GM23338 (cell line): ENCODE results near the gene DIABLO. TPM values are rescaled to one million over a fixed set of nuclear protein-coding genes. Genes with fewer than 3 reads are reported as not detected.

Experiments used
- ATAC-seq: fragments of 200-7000 bp; cut with Tn5 transposase; 3 replicates; pipeline ENCODE4 v1.9.1; 2020
- DNase-seq: peaks from one replicate; pipeline ENCODE4 v3.0.0-alpha.2; 2015; ENCODE audit warnings: low spot score
- H2AFZ ChIP-seq: fragments of 200-600 bp; sonication (generic); 2 replicates; pipeline ENCODE4 v1.8.0; 2016; ENCODE audit warnings: antibody characterized with exemption, mild to moderate bottlenecking, moderate library complexity
- H3F3A ChIP-seq: fragments of 200-600 bp; sonication (generic); replicated peaks from 2 replicates; pipeline ENCODE4 v1.8.0; 2017; ENCODE audit warnings: antibody characterized with exemption, mixed run types, low read depth
- H3K27ac ChIP-seq: fragments of 200-600 bp; sonication (generic); 2 replicates; pipeline ENCODE4 v1.6.1; 2016; ENCODE audit warnings: low read depth
- H3K27me3 ChIP-seq: fragments of 200-600 bp; sonication (generic); 2 replicates; pipeline ENCODE4 v1.8.0; 2016; ENCODE audit warnings: mild to moderate bottlenecking, mixed run types, moderate library complexity; ENCODE audit not compliant: insufficient read depth
- H3K36me3 ChIP-seq: fragments of 200-600 bp; sonication (generic); 2 replicates; pipeline ENCODE4 v1.8.0; 2016; ENCODE audit warnings: mild to moderate bottlenecking; ENCODE audit not compliant: insufficient read depth
- H3K4me1 ChIP-seq: fragments of 200-600 bp; sonication (generic); 2 replicates; pipeline ENCODE4 v1.8.0; 2016; ENCODE audit warnings: mild to moderate bottlenecking, moderate library complexity; ENCODE audit not compliant: insufficient read depth
- H3K4me2 ChIP-seq: fragments of 200-600 bp; sonication (generic); 2 replicates; pipeline ENCODE4 v1.7.1; 2017; ENCODE audit warnings: mixed run types
- H3K4me3 ChIP-seq: fragments of 200-600 bp; sonication (generic); 2 replicates; pipeline ENCODE4 v1.6.1; 2016; ENCODE audit warnings: mixed run types
- H3K79me2 ChIP-seq: fragments of 200-600 bp; sonication (generic); replicated peaks from 2 replicates; pipeline ENCODE4 v1.8.0; 2017; ENCODE audit warnings: mild to moderate bottlenecking; ENCODE audit not compliant: insufficient read depth
- H3K9me2 ChIP-seq: fragments of 200-600 bp; sonication (generic); 2 replicates; pipeline ENCODE4 v1.8.0; 2017; ENCODE audit not compliant: insufficient read depth
- H4K20me1 ChIP-seq: fragments of 200-600 bp; sonication (generic); replicated peaks from 2 replicates; pipeline ENCODE4 v1.8.0; 2017; ENCODE audit warnings: mild to moderate bottlenecking; ENCODE audit not compliant: insufficient read depth
- H3K27ac Mint-ChIP-seq: 2 replicates; pipeline ENCODE4 v1.8.0; 2020; ENCODE audit warnings: inconsistent platforms, mild to moderate bottlenecking, moderate library complexity, mixed read lengths
- H3K27me3 Mint-ChIP-seq: 3 replicates; pipeline ENCODE4 v1.8.0; 2022; ENCODE audit warnings: low read depth, mild to moderate bottlenecking, moderate library complexity, mixed read lengths, inconsistent platforms; ENCODE audit not compliant: insufficient read depth, poor library complexity
- H3K36me3 Mint-ChIP-seq: 3 replicates; pipeline ENCODE4 v1.8.0; 2021; ENCODE audit warnings: low read depth, mild to moderate bottlenecking, inconsistent platforms, moderate library complexity, mixed read lengths
- H3K4me1 Mint-ChIP-seq: 3 replicates; pipeline ENCODE4 v1.8.0; 2020; ENCODE audit warnings: mild to moderate bottlenecking, inconsistent platforms, mixed read lengths
- H3K4me3 Mint-ChIP-seq: 3 replicates; pipeline ENCODE4 v1.8.0; 2021; ENCODE audit warnings: moderate library complexity, mild to moderate bottlenecking, inconsistent platforms, mixed read lengths
- H3K9me3 Mint-ChIP-seq: 3 replicates; pipeline ENCODE4 v1.8.0; 2020; ENCODE audit warnings: moderate library complexity, mild to moderate bottlenecking, inconsistent platforms, mixed read lengths
- CREB1 ChIP-seq: fragments of 250-450 bp; sonication (Bioruptor Pico); IDR thresholded peaks from 2 replicates; pipeline ENCODE4 v1.5.0; 2020; ENCODE audit warnings: low read depth, mild to moderate bottlenecking, moderate library complexity
- EZH2 ChIP-seq: fragments of 200-600 bp; sonication (generic); IDR thresholded peaks from one replicate; pipeline ENCODE4 v1.8.0; 2017; ENCODE audit warnings: antibody characterized with exemption, mild to moderate bottlenecking, low read depth; ENCODE audit not compliant: unreplicated experiment
- EZH2phosphoT487 ChIP-seq: fragments of 200-600 bp; sonication (generic); IDR thresholded peaks from one replicate; pipeline ENCODE4 v1.8.1; 2018; ENCODE audit warnings: antibody characterized with exemption; ENCODE audit not compliant: unreplicated experiment
- JUNB ChIP-seq: IDR thresholded peaks from one replicate; pipeline ENCODE4 v1.6.1; 2016; ENCODE audit warnings: antibody characterized with exemption; ENCODE audit not compliant: unreplicated experiment
- NANOG ChIP-seq: IDR thresholded peaks from 2 replicates; pipeline ENCODE4 v1.6.1; 2016; ENCODE audit warnings: antibody characterized with exemption, borderline replicate concordance
- POLR2AphosphoS5 ChIP-seq: IDR thresholded peaks from 2 replicates; pipeline ENCODE4 v1.6.1; 2016; ENCODE audit warnings: antibody characterized with exemption, low read depth
- REST ChIP-seq: IDR thresholded peaks from one replicate; pipeline ENCODE4 v1.6.1; 2018; ENCODE audit warnings: antibody characterized with exemption; ENCODE audit not compliant: unreplicated experiment
- STAT1 ChIP-seq: IDR thresholded peaks from one replicate; pipeline ENCODE4 v1.6.1; 2016; ENCODE audit warnings: antibody characterized with exemption; ENCODE audit not compliant: unreplicated experiment
- ZNF114 ChIP-seq: fragments of 250-450 bp; sonication (Bioruptor Pico); IDR thresholded peaks from 2 replicates; pipeline ENCODE4 v1.5.0; 2020; ENCODE audit warnings: mild to moderate bottlenecking, moderate library complexity
- ZNF331 ChIP-seq: fragments of 250-450 bp; sonication (Bioruptor Pico); IDR thresholded peaks from 2 replicates; pipeline ENCODE4 v1.5.0; 2020; ENCODE audit warnings: low read depth, mild to moderate bottlenecking, moderate library complexity
- ZNF462 ChIP-seq: fragments of 250-450 bp; sonication (Bioruptor Pico); IDR thresholded peaks from 2 replicates; pipeline ENCODE4 v1.5.0; 2020; ENCODE audit warnings: mild to moderate bottlenecking, moderate library complexity
- polyA plus RNA-seq: library from polyadenylated mRNA; unstranded; fragments of >200 nt; fragmentation: Nextera tagmentation; extraction: Ambion mirVana; gene quantifications from 2 replicates; pipeline ENCODE4 v1.2.1, GENCODE V29; 2016
- total RNA-seq: library from RNA; depleted of rRNA; stranded (reverse); fragments of >200 nt; shearing (Covaris generic); gene quantifications from 2 replicates; pipeline ENCODE4 v1.2.3, GENCODE V29; 2014
- TF ChIP-seq, protein P1 (sequence below), 2 experiments: fragments of 200-600 bp in 1 of 2; sonication (generic) in 1 of 2; conservative IDR thresholded peaks; 2 replicates each; pipeline versions ENCODE4 v1.5.1 to v1.6.1; 2016 to 2017; ENCODE audit warnings: antibody characterized with exemption in 2 of 2, low read depth in 2 of 2, mild to moderate bottlenecking in 2 of 2, moderate library complexity in 1 of 2
- TF ChIP-seq, protein P2 (sequence below): IDR thresholded peaks from 2 replicates; pipeline ENCODE4 v1.6.1; 2016; ENCODE audit warnings: antibody characterized with exemption

The DIABLO gene
- total and polyA plus RNA-seq, 2 experiments from 2014 or later: 72.0 to 82.7 TPM

- no peak overlapping the region for H3K27ac Mint-ChIP-seq
- H3K9me2 ChIP-seq: no peaks in the 10 kb centered on the region
- no peak overlapping the region for H3K4me3 ChIP-seq
- ATAC-seq: no peak
- no peaks in the 10 kb centered on the region for H3K79me2 ChIP-seq
- no peaks in the 10 kb centered on the region for H3K9me3 Mint-ChIP-seq
- H4K20me1 ChIP-seq: no peaks in the 10 kb centered on the region
- H3K4me2 ChIP-seq: no peak overlapping the region
- H3K4me1 Mint-ChIP-seq: peaks cover 7% of the 10 kb centered on the region
- peaks cover 3% of the 10 kb centered on the region; the same call in 1 of the 2 replicates for H3F3A ChIP-seq
- H3K27me3 ChIP-seq: no peaks in the 10 kb centered on the region
- TF ChIP-seq, protein P1, sequence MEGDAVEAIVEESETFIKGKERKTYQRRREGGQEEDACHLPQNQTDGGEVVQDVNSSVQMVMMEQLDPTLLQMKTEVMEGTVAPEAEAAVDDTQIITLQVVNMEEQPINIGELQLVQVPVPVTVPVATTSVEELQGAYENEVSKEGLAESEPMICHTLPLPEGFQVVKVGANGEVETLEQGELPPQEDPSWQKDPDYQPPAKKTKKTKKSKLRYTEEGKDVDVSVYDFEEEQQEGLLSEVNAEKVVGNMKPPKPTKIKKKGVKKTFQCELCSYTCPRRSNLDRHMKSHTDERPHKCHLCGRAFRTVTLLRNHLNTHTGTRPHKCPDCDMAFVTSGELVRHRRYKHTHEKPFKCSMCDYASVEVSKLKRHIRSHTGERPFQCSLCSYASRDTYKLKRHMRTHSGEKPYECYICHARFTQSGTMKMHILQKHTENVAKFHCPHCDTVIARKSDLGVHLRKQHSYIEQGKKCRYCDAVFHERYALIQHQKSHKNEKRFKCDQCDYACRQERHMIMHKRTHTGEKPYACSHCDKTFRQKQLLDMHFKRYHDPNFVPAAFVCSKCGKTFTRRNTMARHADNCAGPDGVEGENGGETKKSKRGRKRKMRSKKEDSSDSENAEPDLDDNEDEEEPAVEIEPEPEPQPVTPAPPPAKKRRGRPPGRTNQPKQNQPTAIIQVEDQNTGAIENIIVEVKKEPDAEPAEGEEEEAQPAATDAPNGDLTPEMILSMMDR (conservative IDR thresholded peaks at IDR 0.05; ENCODE audit: low read depth in 2 of 2): no peak
- TF ChIP-seq ZNF331: no peak
- TF ChIP-seq STAT1: no peak
- no peak for TF ChIP-seq EZH2phosphoT487
- no peak for TF ChIP-seq REST
- no peak for TF ChIP-seq NANOG
- TF ChIP-seq POLR2AphosphoS5: no peak
- TF ChIP-seq, protein P2, sequence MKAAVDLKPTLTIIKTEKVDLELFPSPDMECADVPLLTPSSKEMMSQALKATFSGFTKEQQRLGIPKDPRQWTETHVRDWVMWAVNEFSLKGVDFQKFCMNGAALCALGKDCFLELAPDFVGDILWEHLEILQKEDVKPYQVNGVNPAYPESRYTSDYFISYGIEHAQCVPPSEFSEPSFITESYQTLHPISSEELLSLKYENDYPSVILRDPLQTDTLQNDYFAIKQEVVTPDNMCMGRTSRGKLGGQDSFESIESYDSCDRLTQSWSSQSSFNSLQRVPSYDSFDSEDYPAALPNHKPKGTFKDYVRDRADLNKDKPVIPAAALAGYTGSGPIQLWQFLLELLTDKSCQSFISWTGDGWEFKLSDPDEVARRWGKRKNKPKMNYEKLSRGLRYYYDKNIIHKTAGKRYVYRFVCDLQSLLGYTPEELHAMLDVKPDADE: no peak
- no peak for TF ChIP-seq CREB1 (CRISPR knock-in tag)
- TF ChIP-seq ZNF114: no peak
- TF ChIP-seq JUNB: no peak
- TF ChIP-seq ZNF462 (CRISPR knock-in tag): no peak
- no peak for TF ChIP-seq EZH2
- H3K36me3 Mint-ChIP-seq: peaks cover 22% of the 10 kb centered on the region
- H3K27me3 Mint-ChIP-seq: peaks cover 2% of the 10 kb centered on the region
- H3K36me3 ChIP-seq: no peaks in the 10 kb centered on the region
- DNase-seq: no peak
- no peak overlapping the region for H3K4me3 Mint-ChIP-seq
- no peak overlapping the region for H3K27ac ChIP-seq
- peaks cover 2% of the 10 kb centered on the region; the same call in 1 of the 2 replicates for H3K4me1 ChIP-seq
- H2AFZ ChIP-seq: no peak overlapping the region
Observed at GRCh38 chr12:122230798-122231197, 4.9 kb upstream of the DIABLO start.
